Endothelial cell of hepatic sinusoid (primary cell): Measurements from ENCODE around the gene CPA4.

Source experiments
- in situ Hi-C: cut with HindIII; loops from 2 replicates; pipeline ENCODE4 v1.10.0; 2017; ENCODE audit warnings: low sequenced_read_pairs

The CPA4 gene

DNA sequence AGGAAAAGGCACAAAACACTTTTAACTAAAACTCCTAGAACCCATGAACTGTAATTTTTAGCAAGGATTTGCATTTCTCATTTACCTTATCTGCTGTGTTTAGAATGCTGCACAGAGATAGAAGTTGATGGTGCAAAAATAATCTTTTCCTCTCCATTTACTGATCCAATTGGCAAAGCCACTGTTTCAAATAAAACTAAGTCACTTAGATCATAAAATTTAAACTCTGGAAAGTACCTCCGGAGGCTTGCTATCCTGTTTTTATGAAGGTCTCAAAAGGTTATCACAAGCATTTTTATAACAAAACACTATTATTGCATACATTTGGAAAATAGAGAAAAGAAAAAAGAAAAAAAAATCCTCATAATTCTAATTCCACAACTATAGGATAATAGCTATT, 18.7 kb upstream of the CPA4 start:
- in situ Hi-C loops: no loop called here

DNA sequence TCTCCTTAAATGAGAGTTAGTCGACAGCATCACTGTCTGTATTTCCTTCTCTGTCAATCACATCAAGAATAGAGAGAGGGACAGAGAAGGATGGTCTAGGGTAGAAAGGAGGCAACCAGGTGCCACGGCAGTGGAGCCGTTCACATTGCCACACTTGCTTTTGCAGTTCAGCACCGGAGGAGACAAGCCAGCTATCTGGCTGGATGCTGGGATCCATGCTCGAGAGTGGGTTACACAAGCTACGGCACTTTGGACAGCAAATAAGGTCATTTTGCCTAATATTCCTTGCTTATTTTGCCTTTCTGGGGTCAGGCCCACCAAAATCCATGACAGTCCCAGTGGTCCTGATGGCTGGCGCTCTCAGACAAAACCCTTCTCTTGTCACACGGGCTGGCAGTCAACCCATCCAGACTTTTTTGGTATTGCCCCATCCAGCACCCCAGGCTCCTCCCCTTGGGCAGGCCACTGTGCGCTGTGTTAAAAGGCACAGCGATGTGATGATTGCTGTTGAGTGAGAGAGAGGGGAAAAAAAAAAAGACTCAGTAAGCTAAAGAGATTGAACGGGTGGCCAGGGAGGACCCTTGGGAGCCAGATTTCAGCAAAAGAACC, 17.9 kb upstream of the CPA4 start:
- in situ Hi-C loops: no loop called here

DNA sequence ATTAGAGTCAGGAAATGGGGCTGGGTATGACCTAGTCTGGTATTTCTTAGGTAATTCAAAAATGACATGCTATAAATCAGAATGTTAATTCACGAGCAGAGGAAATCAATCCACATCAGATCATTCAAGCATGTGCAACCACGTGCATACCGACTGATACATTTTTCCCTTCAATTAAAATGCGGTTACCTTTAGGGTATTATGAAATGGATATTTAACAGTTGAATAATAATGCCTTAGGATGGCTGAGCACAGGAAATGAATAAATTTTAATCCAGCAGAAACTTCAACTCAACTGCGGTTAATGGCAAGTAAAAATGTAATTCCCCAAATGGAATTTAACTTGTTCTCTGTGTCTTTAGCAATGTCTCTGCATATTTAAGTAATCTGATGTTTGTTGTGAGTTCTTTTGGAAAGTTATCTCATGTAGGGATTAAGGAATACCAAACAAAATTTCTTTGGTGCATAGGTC, 17.1 kb upstream of the CPA4 start:
- in situ Hi-C loops: no loop called here

DNA sequence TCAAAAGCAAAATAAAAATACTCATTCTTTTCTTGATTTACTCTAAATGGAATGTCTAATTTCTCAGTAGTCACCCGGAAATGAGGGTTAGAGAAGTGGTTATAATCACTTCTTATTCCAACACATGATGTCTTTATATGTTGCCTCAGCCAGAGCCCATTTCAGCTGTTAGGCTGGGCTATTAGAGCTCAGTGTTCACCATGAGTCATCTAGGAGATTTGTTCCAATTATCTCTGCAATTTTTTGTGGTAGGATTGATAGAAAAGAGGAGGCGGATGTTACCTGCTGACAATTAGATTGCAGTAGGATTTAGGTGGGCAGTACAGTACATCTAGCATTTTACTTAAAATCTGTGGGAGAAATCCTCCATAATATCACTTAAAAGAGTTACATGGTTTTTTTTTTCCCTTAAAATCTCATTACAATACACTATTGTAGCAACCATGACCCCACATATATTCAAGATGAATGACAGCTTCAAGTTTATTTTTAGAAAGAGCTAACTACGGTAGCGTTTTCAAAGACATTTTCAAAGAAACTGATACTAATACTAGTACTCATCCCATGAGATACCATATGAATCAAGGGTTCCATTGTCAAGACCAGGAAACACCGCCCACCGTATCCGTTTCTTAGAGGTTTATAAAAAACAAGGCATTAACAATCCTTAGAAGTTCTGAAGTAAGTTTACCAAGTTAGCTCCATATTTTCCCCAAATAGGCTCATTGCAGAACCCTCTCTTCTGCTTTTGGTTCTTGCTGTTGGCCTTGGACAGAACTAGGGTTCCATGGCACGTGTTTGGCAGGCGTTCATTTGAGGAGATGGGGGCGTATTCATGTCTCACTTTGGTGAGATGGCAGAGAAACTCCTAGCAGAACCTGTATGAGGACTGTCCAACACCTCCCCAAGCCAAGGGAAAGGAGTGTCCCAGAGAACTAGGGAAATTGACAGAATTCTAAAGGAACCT, 15.9 kb upstream of the CPA4 start:
- in situ Hi-C loops: no loop called here

DNA sequence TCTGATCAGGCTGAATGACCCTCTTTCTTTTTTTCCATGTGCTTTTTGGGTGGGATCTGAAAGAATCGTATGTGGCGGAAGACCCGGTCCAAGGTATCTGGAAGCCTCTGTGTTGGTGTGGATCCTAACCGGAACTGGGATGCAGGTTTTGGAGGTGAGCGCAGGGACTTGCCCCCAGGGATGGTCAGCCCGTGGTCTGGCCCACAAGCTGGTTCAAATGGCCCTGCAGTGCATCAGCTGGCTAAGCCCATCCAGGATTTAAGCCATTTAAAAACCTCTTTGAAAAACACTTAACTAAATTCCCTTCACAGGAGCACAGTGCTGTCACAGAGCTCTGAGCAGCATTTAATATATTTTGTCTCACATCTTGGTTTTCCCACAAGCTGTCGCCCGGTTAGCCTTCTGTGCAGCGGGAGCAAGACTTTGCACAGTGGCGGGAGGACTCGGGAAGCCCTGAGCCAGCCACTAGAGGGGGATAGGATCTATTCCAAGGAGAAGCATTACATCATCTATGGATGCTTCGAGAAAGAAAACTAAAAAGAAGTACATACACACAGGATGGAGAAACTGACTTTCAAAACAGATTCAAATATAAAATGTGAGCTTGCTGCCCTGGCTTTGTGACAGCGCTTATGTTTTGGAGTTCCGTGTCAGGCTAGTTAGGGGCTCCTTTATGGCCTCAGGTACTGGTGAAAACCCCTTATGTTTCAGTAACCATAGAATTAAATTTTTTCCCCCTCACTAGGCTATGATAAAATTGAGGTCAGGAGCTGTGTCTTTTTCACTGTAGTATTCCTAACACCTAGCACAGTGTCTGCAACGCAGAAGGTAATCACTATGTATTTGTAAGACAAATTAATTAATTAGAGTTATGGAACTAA, 15.0 kb upstream of the CPA4 start:
- in situ Hi-C loops: no loop called here

DNA sequence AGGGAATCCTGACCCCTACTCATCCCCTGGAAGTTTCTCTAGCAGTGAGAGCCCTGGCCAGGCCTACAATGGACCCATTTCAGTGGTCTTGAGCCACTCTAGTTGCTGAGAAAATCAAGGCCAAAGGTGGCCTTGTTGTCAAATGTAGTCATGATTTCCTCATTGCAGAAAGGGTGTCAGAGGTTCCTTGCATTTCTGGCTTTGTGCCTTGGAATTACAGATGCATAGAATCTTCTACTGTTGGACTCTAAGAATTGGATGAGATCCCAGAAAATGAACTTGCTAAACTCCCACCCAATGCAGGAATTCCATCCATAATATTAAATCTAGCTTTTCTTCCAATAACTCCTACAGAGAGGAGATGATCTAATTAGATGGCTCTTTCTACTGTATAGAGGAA, 14.1 kb upstream of the CPA4 start:
- in situ Hi-C loops: no loop called here

- in situ Hi-C loops: no loop called here
These were observed 13.7 kb upstream of the CPA4 start for GRCh38 chr7:130279286-130279685.

DNA sequence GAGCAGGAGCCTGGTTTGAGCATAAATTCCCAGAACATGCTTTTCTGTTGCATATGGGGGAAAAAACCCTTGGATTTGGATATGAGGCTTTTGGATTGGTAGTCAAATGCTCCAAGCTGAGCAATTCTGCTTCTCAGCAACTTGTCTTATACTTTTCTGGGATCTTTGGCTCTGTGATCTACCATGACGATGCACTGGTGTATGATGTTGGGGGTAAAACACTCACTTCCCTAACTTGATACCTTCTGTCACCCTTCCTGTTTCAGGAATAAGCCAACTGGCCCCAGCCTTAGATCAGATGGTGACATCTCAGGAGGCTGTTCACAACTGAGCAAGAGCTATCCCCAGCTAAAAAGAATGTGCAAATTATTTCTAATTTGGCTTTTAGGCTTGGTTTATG, 13.1 kb upstream of the CPA4 start:
- in situ Hi-C loops: no loop called here

DNA sequence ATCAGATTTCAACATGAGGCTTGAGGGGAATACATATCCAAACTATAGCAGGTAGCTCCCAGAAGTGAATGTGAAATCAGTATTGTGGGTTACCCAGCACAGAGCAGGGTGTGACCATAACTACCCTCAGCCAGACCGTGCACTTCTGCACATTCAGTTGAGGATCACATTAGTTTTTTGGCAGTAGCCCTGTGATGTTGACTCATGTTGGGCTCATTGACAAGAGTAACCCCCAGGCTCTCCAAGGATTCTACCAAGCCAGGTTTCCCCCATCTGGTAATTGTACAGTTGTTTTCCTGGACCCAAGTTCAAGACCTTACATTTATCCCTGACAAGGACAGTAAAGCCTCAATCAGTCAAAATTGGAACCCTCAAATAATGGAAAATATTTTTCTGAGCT, 11.7 kb upstream of the CPA4 start:
- in situ Hi-C loops: no loop called here

DNA sequence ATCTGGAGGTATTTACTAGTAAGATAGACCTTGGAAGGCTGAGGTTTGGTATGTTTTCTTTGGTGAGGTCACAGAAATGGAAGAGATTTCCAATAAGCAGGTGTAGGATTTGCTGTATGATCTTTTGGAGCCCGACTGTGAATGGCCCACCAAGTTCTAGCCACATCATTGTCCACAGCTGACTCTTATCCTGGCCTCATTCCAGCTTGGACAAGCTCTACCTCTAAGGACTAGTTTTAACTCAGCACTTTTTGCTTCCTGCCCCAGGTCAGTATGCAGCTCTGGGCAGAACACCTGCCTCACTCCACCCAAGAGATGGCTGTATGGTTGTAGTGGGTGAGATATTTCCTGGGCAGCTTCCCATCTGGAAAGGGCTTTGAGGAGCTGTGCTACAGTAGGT, 6.1 kb upstream of the CPA4 start:
- in situ Hi-C loops: no loop called here

DNA sequence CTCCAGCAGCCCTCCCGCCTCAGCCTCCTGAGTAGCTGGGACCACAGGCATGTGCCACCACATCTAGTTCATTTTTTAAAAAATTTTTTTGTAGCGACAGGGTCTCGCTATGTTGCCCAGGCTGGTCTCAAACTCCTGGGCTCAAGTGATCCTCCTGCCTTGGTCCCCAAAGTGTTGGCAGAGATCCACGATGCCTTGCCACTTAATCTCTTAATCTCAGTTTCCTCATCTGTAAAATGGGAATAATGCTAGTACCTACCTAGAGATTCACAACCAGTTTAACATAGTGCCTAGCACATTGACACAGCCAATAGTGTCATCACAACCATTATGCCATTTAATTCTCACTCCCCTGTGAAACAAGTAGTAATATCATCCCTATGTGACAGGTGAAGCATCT, 4.8 kb upstream of the CPA4 start:
- in situ Hi-C loops: no loop called here

DNA sequence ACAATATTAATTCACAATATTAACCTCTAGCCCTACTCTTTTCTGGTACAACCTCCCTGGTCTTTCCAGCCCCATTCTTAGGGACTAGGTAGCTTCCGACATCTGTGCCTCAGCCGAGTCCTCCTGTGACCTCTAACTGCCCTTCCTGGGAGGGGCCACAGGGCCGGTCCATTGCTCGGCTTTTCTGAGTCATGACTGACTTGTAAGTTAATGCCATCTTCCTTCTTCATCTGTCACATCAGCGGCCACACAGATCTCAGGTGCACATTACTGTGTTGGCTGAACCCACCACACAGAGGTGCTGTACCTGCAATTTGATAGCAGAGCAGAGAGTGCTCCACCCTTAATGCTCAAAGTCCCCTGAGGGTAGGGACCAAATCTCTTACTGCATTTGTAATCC, 4.1 kb upstream of the CPA4 start:
- in situ Hi-C loops: no loop called here

DNA sequence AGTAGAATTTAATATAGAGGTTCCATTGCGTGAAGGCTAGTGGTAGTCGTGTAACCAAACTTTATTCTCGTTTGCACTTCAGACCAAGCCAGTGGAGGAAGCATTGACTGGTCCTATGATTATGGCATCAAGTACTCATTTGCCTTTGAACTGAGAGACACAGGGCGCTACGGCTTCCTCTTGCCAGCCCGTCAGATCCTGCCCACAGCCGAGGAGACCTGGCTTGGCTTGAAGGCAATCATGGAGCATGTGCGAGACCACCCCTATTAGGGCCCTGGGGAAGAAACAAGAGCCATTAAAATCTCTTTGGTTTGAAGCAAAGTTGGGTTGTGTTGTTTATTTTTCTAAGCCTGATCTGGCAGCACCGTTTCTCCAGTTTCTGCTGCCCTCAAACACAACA, 3.5 kb upstream of the CPA4 start:
- in situ Hi-C loops: no loop called here

- in situ Hi-C loops: loop anchor here (10.0 kb wide), 1 partner anchor 184 kb away; no protein-coding TSS in a partner anchor
These were observed 2.2 kb upstream of the CPA4 start for GRCh38 chr7:130290745-130291144.

DNA sequence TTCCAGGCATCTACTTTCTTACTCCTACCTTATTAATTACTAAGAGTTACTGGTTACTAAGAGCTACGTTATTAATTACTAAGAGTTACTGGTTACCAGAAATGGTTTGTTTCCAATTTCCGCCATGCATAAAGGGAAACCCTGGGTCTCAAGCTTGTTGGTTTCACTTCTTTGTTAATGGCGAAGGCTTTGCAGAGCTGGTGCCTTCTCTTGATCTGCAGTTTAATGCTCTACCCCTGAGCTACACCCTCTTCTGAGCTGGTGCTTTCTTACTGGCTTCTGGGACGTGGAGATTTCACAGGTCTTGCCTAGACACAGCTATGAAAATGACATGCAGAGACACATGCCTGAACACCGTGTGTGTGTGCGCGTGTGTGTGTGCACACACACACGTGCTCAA, 560 bp downstream of the CPA4 start:
- in situ Hi-C loops: loop anchor here (10.0 kb wide), 1 partner anchor 181 kb away; no protein-coding TSS in a partner anchor

GRCh38 chr7:130294314-130294713, 1.4 kb downstream of the CPA4 start:
- in situ Hi-C loops: loop anchor here (10.0 kb wide), 1 partner anchor 180 kb away; no protein-coding TSS in a partner anchor

DNA sequence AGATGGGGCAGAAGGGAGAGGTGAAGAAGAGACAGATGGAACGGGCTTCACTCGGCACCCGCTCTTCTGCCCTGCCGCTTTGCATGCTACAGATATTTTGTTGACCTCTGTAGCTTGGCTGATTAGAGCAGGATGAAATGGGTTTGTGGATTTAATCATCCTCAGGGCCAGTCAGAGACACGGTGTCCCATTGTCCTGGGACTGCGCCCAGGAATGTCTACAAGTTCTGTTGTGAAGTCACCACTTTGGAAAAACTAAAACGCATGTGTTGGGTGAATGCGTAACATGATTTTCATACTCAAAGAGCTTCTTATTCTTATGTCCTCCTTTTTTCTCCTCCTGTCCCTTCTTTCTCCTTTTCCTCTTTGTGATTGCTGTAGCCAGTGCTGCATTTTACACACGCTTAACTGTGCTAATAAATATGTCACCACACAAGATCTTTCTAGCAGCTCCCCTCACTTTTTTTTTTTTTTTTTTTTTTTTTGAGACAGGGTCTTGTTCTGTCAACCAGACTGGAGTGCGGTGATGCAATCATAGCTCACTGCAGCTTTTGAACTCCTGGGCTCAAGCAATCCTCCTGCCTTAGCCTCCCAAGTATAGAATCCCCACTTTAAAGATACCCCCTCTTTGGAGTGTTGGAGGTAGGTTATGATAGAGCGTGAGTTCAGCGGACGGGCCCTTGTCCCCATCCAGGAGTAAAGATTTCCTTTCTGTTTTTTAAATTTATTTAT, 3.4 kb downstream of the CPA4 start:
- in situ Hi-C loops: loop anchor here (10.0 kb wide), 1 partner anchor 178 kb away; no protein-coding TSS in a partner anchor

GRCh38 chr7:130297628-130298543, 4.9 kb downstream of the CPA4 start:
- in situ Hi-C loops: loop anchor here (10.0 kb wide), 1 partner anchor 177 kb away; no protein-coding TSS in a partner anchor
